ENCODE data around the gene STX7.

STX7 gene

DNA sequence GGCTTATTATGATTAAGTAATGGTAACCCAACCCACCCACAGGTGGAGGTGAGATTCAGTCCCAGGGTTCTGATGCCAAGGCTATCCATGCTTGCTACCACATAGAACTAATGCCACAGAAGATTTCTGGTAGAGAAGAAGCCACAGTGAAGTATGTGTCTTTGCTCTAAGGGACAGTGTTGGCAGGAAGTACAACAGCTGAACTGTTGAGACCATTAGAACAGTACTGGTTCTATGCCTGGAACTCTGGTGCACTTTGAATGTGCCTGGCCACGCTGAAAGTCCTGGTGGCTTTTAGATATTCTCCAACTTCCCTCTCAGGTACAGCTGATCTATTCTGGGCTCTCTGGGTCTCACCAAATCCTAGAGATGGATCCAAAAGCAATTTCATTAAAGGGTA lies 7.8 kb downstream of the STX7 start:
- TF ChIP-seq, protein P1, sequence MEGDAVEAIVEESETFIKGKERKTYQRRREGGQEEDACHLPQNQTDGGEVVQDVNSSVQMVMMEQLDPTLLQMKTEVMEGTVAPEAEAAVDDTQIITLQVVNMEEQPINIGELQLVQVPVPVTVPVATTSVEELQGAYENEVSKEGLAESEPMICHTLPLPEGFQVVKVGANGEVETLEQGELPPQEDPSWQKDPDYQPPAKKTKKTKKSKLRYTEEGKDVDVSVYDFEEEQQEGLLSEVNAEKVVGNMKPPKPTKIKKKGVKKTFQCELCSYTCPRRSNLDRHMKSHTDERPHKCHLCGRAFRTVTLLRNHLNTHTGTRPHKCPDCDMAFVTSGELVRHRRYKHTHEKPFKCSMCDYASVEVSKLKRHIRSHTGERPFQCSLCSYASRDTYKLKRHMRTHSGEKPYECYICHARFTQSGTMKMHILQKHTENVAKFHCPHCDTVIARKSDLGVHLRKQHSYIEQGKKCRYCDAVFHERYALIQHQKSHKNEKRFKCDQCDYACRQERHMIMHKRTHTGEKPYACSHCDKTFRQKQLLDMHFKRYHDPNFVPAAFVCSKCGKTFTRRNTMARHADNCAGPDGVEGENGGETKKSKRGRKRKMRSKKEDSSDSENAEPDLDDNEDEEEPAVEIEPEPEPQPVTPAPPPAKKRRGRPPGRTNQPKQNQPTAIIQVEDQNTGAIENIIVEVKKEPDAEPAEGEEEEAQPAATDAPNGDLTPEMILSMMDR (IDR thresholded peaks at IDR 0.05; ENCODE audit: low read depth, low read length) = no peak
- DNase-seq (ENCODE audit: extremely low read depth, low read depth) = no peak

DNA sequence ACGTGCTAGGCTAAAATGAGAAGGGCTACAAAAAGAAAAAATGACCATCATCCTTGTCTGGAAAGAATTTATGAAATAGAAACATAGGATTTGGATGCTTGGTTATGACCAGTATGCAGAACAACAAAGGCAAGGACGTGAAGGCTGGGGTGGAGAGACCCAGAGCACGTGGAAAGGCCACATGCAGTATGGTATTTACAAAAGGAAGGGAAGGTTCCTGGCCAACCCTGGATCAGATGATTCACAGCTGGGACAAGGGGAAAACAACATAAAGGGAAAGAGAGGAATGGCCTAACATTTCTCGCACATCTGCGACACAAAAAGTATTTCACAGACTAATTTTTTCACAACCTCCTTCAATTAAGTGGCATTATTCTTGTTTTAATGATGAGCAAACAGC lies 8.2 kb downstream of the STX7 start:
- TF ChIP-seq, protein P1 (IDR thresholded peaks at IDR 0.05; ENCODE audit: low read depth, low read length) = no peak
- DNase-seq (ENCODE audit: extremely low read depth, low read depth) = no peak

DNA sequence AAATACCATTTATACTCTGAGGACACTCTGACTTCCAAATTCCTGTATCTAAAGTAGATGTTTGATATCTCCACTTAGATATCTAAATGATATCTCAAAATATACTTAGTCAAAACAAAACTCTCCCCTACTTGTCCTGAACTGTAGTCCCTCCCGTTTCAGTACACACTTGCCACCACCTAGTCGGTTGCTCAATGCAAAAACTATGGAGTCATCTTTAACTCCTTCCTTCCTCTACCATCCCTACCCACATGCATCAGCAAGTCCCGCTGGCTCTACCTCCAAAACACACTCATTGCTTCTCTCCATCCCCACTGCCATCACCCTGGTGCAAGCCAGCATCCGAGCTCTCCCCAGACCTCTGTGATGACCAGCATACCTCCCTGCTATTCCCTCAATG lies 13.2 kb downstream of the STX7 start:
- TF ChIP-seq, protein P1 (IDR thresholded peaks at IDR 0.05; ENCODE audit: low read depth, low read length) = no peak
- no peak for DNase-seq (ENCODE audit: extremely low read depth, low read depth)

- TF ChIP-seq, protein P1 (IDR thresholded peaks at IDR 0.05; ENCODE audit: low read depth, low read length) = no peak
Observed at GRCh38 chr6:132498638-132499037, 14.3 kb downstream of the STX7 start.

DNA sequence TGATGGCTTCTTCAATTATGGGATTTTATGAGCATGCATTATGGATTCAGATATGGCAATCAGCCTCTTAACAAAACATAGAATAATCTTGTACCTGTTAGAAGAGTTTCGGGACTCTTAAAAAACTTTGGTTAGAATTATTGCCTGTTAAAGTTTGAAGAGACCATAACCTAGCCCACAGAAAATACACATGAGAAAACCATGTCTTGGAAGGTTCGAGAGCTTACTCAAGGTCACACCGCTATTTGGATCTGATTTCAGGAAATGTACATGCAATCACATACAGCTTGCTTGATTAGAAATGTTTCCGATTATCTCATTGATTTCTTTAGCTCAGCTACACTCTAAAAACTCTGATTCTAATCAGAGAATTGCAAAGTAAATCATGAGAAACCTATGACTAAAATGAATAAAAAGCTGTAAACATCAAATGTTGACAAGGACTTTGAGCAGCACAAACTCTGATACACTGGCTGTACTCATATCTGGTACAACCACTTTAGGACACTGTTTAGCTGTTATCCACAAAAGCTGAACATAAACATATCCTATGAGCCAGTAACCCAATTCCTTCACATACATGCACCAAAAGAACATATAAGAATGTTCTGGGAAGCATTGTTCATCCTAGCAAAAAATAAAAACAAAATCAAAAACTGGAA lies 16.3 kb downstream of the STX7 start:
- TF ChIP-seq, protein P1 (IDR thresholded peaks at IDR 0.05; ENCODE audit: low read depth, low read length) = no peak

More at GRCh38 chr6:132498638-132499037, 14.3 kb downstream of the STX7 start:
- DNase-seq (ENCODE audit: extremely low read depth, low read depth) = no peak

GRCh38 chr6:132495604-132496079 lies 17.3 kb downstream of the STX7 start:
- DNase-seq (ENCODE audit: extremely low read depth, low read depth) = no peak
- TF ChIP-seq, protein P1 (IDR thresholded peaks at IDR 0.05; ENCODE audit: low read depth, low read length) = no peak

More for the DNA sequence above, 16.3 kb downstream of the STX7 start:
- no peak for DNase-seq (ENCODE audit: extremely low read depth, low read depth)

GRCh38 chr6:132494954-132495353 lies 18.0 kb downstream of the STX7 start:
- no peak for DNase-seq (ENCODE audit: extremely low read depth, low read depth)
- TF ChIP-seq, protein P1 (IDR thresholded peaks at IDR 0.05; ENCODE audit: low read depth, low read length) = no peak
